ENCODE data around the gene AGBL4.
"Not testable (repeated sequence)": the region's sequence is repeated elsewhere in the genome, so short reads cannot be mapped to it uniquely, and the experiment has no call there.

AGBL4 gene

GRCh38 chr1:49435291-49435690 is 588.5 kb downstream of the AGBL4 start:
- no peak for DNase-seq (ENCODE audit: low read depth)

GRCh38 chr1:49424782-49425181 is 599.0 kb downstream of the AGBL4 start:
- DNase-seq (ENCODE audit: low read depth), result no peak

GRCh38 chr1:49416758-49417157 is 607.0 kb downstream of the AGBL4 start:
- no peak for DNase-seq (ENCODE audit: low read depth)

GRCh38 chr1:49408346-49408745 is 615.4 kb downstream of the AGBL4 start:
- DNase-seq (ENCODE audit: low read depth), result no peak

DNA sequence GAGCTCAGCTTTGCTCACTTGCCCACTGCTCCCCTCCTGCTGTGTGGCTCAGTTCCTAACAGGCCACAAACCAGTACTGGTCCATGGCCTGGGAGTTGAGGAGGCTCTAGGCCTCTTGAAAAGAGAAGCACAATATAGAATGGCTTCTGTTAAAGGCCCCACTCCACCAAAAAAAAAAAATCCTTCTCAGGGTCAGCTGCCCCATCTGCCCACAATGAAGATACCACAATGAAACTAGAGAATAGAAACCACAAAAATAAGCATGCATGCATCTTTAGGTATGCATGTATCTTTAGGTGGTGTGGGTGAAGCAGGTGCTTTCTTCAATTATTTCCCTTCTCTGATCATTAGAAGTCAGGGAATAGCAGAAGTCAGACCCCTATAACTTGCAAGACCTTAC is 626.7 kb downstream of the AGBL4 start:
- no peak for DNase-seq (ENCODE audit: low read depth)

- no peak for DNase-seq (ENCODE audit: low read depth)
These were observed 629.6 kb downstream of the AGBL4 start for GRCh38 chr1:49394200-49394599.

GRCh38 chr1:49389699-49390098 is 634.1 kb downstream of the AGBL4 start:
- DNase-seq (ENCODE audit: low read depth), result no peak

- DNase-seq (ENCODE audit: low read depth), result no peak
These were observed 659.1 kb downstream of the AGBL4 start for GRCh38 chr1:49364676-49365075.

DNA sequence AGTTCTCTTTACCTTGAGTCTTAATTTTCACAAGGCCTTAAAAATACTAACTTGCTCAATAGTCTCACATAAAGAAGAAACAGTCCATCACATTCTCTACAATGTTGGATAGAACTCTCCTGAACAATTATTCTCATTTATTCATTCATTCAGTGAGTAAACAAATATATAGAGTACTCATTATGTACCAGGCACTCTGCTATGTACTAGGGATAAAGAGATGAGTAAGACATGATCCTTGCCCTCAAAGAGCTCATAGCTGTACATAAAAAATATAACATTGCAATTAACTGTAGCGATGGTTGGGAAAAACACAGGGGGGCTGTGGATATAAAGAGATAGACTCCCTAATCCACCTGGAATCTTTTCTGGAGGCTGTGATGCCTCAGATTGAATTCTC is 660.1 kb downstream of the AGBL4 start:
- DNase-seq (ENCODE audit: low read depth), result no peak

DNA sequence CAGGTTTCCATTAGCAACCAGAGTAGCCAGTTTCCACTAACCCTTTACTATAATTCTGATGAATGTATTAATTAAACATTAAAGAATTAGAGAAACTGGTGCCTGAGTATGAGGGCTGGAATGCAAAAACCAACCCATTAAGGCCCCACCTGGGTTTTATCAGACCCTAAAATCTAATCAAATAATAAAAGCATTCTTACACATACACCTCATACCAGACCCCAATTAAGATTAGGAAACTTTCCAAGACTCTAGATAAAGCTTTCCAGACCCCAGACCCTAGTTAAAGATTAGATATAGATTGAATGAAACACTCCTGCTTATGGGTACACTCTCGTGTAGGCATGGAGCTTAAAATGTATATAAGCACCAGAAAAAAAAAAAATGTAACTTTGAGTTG is 665.7 kb downstream of the AGBL4 start:
- no peak for DNase-seq (ENCODE audit: low read depth)

DNA sequence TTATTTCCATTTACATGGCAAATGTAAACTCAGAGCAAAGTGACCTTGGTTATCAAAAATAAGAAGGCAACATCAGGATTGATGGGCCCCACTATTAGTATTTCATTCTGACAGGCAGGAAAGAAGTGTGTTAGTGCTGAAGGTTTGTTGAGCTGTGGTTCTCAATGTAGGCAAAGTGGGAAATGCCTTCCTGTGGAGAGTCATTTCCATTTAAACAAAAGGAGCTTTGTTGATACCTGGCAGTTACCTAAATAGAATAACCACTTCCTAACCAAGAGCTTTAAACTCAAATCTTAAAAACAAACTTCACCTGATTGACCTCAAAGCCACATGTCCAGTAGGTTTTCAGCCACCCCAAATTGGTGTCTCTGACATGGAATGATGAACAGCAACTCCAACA is 667.2 kb downstream of the AGBL4 start:
- DNase-seq (ENCODE audit: low read depth), result no peak

DNA sequence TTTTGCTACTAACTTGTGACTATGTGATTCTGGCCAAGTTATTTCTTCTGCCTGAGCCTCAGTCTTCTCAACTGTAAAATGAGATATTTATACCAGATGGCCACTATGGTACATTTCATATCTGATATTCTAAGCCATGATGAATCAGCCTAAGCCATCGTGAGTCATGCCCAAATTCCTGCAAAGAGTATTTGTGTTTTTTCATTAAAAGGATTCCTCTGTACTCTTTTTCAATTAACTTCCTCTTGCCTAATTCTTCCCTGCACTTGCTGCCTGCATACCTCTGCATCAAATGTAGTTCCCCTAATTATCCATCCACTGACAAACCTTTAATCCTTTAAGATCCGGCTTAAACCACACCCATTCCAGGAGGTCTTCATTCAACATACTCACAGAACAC is 672.0 kb downstream of the AGBL4 start:
- DNase-seq (ENCODE audit: low read depth), result no peak

GRCh38 chr1:49346767-49347349 is 676.9 kb downstream of the AGBL4 start:
- DNase-seq (ENCODE audit: low read depth), result no peak

DNA sequence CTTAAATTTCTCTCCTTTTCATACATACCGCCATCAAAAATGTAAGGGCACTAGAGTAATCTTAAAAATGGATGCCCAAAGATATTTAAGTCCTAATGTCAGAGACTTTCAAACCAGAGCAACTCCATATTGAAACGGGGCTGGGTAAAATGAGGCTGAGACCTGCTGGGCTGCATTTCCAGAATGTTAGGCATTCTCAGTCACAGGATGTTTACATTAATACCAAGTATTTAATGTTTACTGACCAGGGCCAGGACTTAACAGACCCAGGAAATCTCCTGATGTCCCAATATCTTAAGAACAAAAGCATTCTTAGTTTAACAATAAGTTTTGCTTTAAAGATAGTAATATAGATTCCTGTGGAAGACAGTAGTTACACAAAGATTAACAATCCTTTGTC is 683.2 kb downstream of the AGBL4 start:
- no peak for DNase-seq (ENCODE audit: low read depth)

GRCh38 chr1:49339043-49339442 is 684.7 kb downstream of the AGBL4 start:
- DNase-seq (ENCODE audit: low read depth), result no peak

- DNase-seq (ENCODE audit: low read depth), result no peak
These were observed 686.5 kb downstream of the AGBL4 start for GRCh38 chr1:49337251-49337650.

GRCh38 chr1:49333906-49334305 is 689.8 kb downstream of the AGBL4 start:
- no peak for DNase-seq (ENCODE audit: low read depth)

GRCh38 chr1:49331066-49331852 is 692.5 kb downstream of the AGBL4 start:
- DNase-seq (ENCODE audit: low read depth), result no peak

DNA sequence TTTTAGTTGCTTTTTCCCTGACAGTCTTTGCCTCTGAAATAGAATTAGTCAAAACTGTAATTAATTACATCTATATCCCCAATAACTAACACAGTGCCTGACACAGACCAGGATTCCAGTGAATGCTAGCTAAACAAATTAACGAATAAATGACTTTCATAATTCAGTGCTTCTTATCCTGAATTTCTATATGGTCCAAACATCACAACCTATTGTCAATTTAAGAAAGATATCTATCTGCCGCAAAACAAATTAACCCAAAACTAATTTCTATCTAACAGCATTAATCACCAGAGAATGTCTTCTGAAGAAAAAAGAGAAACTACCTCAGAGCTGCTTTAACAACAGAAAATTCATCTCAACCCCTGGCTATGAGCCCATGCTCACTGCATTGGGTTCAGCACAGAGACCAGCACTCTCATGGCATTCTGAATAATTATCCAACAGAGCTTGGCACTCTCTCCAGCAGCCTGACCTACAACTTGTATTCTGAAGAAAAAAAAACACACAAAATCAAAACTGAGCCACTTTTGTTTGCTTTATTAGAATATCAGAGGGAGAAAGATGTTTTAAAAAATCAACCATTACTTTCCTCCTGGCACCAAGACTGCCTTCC is 699.7 kb downstream of the AGBL4 start:
- DNase-seq (ENCODE audit: low read depth), result no peak

DNA sequence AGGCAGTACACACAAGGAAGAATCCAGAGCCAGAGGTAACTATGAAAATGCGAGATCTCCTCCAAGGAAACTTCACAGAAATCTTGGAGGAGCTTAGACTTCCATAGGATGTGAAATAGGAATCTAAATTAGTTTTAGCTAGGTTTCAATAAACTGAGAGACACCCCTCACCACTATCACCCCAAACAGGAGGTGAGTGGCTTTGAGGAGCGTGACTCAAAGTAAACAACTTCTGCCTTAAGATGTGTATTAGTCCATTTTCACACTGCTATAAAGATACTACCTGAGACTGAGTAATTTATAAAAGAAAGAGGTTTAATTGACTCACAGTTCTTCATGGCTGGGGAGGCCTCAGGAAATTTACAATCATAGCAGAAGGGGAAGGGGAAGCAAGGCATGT is 703.3 kb downstream of the AGBL4 start:
- not testable (repeated sequence) for DNase-seq (ENCODE audit: low read depth)

DNA sequence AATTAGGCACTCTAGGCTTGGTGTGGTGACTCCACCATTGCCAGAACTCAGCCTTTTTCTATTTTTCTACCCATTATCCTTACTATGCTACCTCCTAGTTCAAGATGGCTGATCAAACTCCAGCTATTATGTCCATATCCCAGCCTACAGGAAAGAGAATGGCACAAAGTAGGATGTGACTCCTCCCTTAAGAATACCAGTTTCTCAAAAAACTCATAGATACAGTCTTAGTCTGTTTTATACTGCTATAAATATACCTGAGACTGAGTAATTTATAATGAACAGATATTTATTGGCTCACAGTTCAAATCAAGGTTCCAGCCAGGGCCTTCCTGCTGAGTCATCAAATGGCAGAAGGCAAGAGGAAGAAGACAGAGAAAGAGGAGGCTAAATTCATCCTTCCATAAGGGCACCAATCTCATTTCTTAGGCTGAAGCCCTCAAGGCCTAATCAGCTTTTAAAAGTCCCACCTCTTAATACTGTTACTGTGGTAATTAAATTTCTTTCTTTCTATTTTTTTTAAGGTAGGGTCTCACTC is 704.3 kb downstream of the AGBL4 start:
- DNase-seq (ENCODE audit: low read depth), result no peak

GRCh38 chr1:49318218-49318617 is 705.5 kb downstream of the AGBL4 start:
- no peak for DNase-seq (ENCODE audit: low read depth)

- DNase-seq (ENCODE audit: low read depth), result no peak
These were observed 716.3 kb downstream of the AGBL4 start for GRCh38 chr1:49307457-49307856.

All from activated gamma-delta T cell treated with anti-CD3 and anti-CD28 coated beads, Interleukin-2, amount 50 U/mL, for 16 hours (primary cell).